SH-SY5Y (cell line): ENCODE results near the gene PLSCR1.

Experiments used
- GATA2 ChIP-seq: IDR thresholded peaks from 2 replicates; pipeline ENCODE4 v1.6.1; 2011; ENCODE audit warnings: mild to moderate bottlenecking, low read depth, low read length
- GATA3 ChIP-seq: IDR thresholded peaks from 2 replicates; pipeline ENCODE4 v1.6.1; 2011; ENCODE audit warnings: low read depth, mild to moderate bottlenecking, low read length, moderate library complexity

The PLSCR1 gene

DNA sequence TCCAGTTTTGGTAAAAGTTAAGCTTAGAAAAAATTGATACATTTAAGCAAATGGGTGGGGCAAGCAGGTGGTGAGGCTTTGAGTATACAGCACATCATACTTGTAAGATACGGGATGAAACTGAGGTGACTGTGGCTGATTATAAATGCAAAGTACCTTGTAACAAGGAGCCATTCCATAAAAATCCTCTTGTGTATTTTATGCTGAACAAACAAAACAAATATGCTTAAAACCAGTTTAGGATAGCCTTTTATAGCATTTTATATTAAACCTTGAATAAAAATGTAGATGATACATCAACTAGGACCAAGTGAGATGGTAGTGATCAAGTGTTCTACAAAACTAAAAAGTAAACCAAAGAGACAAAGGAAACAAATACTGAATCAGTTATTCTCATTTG, 3.4 kb downstream of the PLSCR1 start:
- TF ChIP-seq GATA3 (no peak), GATA2 (no peak)

DNA sequence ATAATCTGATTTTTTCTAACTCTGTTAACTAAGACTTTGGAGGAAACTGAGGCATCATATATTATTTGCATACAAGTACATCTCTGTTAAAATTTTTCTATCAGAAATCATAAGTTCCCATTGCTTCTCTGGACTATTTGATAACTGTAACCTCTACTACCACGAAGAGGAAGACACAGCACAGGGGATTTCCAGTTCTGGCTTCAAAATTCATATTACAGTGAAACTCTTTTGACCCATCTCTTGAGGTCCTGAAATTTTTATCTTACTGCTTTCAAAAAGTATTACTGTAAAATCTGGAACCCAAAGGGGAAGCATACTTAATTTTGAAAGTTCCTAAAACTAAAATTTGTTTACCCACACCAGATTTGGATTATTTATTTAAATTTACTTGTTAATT, 4.2 kb downstream of the PLSCR1 start:
- no peak for TF ChIP-seq GATA3
- no peak for TF ChIP-seq GATA2

DNA sequence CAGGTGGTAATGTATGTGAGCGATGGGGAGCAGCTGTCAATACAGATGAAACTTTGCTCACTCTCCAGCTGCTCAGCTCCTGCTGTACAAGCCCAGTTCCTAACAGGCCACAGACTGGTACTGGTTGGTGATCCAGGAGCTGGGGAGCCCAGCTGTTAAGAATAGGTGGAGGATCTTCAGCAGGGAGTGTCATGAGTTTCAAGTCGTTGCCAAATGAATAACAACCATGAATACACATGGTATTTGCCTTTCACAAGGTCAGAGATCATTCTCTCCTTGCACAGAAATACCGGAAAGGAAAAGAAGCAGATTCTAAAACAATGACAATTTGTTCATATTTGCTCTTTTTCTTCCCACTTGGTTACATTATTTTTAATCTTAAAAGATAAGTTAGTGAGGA, 5.1 kb downstream of the PLSCR1 start:
- TF ChIP-seq GATA2: no peak
- TF ChIP-seq GATA3: no peak

DNA sequence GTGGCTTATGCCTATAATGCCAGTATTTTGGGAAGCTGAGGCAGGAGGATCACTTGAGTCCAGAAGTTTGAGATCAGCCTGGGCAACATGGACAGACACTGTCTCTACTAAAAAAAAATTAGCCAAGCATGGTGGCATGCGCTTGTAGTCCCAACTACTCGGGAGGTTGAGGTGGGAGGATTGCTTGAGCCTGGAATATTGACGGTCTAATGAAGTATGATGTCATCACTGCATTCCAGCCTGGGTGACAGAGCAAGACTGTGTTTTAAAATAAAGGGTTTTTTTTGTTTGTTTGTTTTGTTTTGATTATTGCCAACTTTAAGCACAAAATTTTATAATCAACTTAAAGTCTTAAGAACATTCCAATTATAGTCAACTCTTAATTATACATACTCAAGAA, 6.8 kb downstream of the PLSCR1 start:
- no peak for TF ChIP-seq GATA2
- no peak for TF ChIP-seq GATA3

DNA sequence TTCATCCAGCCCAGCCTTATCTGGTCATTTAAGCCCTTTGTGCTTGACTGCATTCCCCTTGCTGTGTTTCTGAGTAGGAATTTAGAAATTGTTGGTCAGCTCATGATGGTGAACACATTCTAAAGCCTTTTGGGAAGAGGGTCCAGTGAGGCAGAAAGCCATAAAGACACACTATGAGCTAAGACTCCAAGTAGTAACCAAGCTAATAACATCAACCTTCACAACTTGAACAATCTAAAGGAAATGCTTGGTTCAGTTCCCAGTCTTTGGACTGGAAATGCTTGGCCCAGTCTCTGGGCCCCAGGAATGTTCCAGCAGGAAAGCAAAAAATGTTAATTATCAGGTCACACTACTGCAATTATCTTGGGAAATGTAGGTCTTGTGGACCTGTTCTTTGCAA, 7.7 kb downstream of the PLSCR1 start:
- TF ChIP-seq GATA3: no peak
- TF ChIP-seq GATA2: no peak

DNA sequence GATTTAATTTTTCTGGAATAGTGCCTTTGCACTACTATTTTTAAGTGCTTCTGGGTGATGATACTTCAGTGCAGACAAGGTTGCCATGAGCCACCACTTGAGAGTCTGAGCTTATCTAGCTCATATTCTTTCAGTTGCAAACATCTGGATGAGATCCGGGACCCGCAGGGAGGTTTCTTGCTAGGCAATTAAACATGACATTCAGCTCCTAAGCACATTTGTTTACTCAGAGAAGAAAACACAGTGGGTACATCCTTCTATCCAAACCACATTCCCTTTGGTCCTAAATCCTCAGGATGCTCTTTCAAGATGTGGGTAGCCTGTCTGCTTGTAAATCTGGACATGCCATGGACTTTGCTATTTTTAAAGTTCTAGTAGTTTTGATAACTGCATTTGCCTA, 12.0 kb downstream of the PLSCR1 start:
- TF ChIP-seq GATA3: no peak
- no peak for TF ChIP-seq GATA2

DNA sequence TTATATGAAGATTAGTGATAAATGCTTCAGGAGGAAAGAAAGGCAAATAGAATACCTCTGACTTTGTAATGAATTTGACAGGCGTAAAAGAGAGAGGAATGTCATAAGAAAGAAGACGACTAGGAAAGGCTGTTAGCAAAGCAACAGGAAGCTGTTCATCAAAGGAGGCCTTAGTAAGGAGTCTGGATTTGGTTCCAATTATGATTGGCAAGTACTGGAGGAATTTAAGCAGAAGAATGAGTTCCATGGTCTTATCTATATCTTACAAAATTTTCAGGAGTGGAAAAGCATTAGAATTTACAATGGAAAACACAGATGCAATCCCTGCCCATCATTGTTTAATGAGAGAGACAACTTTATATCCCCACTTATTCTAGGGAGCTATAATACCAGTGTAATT, 13.8 kb downstream of the PLSCR1 start:
- TF ChIP-seq GATA2: no peak
- TF ChIP-seq GATA3: no peak

DNA sequence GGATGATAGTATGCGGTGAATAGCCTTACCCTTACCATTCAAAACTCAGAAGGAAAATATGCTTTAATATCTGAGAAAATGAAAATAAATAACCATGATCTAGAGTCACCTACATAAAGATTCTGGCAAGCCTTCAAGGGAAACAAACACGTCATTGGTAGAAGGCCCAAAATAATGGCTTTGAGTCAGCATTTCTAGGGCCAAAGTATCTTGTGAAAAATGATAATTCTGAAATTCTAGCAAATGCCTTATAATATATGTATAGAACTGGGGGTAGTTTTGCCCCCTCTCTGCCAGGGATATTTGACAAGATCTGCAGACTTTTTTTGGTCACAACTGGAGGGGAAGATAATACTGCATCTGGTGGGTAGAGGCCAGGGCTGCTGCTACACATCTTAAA, 15.4 kb downstream of the PLSCR1 start:
- TF ChIP-seq GATA3 (no peak), GATA2 (no peak)

DNA sequence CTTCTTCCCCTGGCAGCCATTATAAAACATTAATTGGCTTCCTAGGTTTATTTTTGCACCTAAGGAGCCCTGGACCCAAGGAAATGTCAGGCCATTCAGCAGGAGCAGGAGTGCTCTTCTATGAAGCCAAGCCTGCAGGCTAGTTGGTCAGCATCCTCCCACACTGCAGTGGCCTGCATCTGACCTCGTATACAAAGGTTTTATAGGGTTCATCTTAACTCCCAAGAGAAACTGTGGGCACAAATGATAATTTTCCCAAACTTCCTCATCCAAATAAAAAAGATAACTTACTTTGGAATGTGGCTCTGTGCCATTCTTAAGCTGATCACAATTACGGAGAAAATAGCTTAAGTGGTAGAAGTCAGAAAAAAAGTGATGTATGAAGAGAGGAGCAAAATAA, 19.4 kb downstream of the PLSCR1 start:
- TF ChIP-seq GATA2 (no peak), GATA3 (no peak)

DNA sequence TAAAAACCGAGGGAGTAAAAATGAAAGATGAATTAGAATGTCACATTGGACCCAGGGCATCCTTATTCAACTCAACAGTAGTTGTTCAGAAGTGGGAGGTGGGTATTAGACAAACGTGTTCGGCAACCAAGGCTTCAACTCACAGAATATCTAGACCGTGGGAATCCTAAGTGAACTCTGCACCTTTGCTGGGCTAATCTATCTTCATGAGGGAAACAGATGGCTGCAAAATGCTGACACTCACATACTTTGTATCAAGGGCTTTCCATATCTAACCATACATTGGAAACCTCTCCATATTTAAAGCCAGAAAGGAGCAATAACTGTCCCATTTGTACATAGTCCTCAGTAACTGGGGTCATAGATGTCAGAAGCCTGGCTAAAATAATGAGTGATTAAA, 20.9 kb downstream of the PLSCR1 start:
- TF ChIP-seq GATA2: no peak
- no peak for TF ChIP-seq GATA3

DNA sequence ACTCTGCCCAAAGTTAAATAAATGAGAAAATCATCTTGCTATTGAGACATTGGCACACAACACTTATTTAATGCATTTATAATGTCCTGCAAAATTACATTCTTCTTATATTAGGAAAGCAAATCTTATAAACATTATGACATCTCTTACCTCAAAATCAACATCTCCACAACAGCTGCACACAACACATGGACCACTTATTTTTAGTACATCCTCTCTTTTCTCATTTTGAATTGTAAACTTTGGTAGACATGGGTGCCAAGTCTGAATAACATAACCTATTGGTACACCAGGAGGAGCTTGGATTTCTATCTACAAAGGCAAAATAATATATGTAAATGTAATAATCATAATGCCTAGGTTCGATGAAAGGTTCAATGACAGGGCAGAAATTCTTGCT, 23.0 kb downstream of the PLSCR1 start:
- TF ChIP-seq GATA3: no peak
- no peak for TF ChIP-seq GATA2

DNA sequence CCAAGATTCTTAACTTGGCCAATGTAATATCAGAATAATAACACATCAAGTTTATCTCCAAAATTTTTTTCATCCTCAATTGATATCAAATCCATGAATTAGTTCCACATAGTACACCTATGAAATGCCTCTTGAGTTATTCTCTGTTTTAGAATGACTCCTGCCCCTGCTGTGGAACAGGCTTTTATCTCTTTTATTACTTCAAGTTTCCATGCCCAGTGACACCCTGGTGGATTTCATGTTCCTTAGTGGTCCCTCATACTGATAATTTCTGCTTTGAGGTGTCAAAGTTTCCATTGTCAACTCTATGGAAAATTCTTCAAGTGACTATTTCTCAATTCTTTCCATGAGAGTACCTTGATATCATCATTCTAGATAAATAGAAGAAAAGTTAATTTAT, 24.6 kb downstream of the PLSCR1 start:
- TF ChIP-seq GATA2: no peak
- TF ChIP-seq GATA3: no peak

DNA sequence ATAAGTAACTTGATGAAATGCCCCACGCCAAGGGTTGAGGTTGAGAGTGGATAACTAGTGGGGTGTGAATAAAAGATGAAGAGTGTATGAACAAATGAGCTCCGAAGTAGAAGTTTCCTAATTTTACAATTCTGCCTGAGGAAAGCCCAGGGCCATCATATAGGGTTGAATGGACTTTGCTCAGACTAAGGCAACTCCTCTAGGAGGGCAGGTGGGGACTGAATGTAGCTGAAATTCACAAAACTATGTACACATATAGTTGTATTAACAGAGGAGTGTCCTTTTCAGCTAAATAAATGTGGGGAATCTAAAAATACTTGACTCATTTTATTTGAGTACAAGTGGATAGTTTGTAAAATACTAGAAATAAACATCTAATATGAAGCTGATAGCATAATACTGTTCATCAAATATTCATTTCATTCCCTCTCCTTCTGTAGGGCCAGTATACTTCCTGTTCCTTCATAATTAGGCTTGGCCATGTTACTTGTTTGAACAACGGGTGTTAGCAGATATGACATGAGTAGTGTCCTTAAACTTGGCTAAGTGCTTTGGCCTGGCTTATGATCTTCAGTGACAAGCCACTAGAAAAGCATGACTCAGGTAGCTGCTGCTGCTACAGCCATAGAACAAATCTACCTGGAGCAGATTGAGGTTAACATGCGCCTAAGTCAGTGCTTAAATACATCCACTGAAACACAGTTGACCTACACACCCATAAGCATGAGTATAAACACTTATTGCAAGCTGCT, 26.5 kb downstream of the PLSCR1 start:
- no peak for TF ChIP-seq GATA2

DNA sequence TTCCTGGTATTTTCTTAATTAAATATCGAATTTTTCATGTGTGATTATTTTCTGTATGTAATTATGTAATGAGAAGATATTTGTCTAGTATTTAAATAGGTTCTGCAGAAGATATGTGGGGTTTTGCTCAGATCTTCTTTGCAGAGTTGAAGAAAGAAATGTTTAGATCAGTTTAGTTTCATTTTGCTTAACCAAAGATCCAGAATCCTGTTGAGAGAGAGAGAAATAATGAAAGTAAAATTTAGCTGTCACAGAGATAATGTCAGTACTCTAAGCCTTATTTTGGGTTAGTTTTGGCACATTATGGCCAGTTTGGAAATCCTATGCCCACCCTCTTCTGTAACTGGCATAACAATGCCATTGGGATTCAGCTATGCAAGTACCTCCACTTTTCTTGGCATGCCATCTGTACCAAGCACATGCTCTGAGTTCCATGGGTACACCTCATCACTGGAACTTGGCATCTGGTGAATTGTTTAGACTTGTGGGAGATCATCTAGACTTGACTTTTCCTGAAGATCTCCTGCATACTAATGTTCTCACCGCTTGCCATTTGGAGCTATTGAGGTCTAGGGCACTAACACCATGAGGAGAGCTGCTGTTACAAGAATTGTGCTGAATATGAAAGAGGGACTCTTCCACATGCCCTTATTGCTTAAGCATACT, 30.9 kb downstream of the PLSCR1 start:
- no peak for TF ChIP-seq GATA2
- TF ChIP-seq GATA3: no peak

DNA sequence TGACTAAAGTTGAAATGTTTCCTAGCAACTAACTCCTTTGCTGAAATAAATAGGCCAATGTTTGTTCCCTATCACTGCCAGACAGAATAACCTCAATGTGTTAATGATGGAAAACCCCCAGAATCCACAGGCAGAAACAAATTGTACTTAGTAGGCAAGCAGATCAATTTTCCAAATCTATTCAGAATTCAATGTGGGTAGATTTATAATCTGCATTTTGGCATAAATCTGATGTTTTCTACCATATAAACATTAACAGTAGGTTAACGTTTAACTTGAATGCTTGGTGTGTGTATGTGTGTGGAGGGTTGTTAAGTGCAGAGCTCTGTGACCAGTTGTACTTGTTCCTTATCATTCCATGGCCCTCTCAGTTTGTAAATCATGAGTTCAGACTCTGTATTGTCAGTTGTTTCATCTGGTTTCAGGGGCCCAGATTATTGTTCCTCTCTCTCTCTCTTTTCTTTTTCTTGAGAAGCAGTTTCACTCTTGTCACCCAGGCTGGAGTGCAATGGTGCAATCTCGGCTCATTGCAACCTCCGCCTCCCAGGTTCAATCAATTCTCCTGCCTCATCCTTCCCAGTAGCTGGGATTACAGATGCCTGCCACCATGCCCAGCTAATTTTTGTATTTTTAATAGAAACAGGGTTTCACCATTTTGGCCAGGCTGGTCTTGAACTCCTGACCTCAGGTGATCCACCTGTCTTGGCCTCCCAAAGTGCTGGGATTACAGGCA, 32.8 kb downstream of the PLSCR1 start:
- TF ChIP-seq GATA3 (no peak), GATA2 (no peak)
